Activated CD8-positive, alpha-beta memory T cell treated with anti-CD3 and anti-CD28 coated beads for 4 hours (primary cell): ENCODE results near the gene BDH1.
"Not testable (repeated sequence)": the region's sequence is repeated elsewhere in the genome, so short reads cannot be mapped to it uniquely, and the experiment has no call there.

Experiments
- DNase-seq, 2 donors: peaks; one replicate each; pipeline ENCODE4 v3.0.0-alpha.2; 2020; ENCODE audit warnings: low read depth in 2 of 2

The BDH1 gene

GRCh38 chr3:197520311-197521276, 35.2 kb downstream of the BDH1 start:
- DNase-seq, result no peak

GRCh38 chr3:197519801-197520211, 36.0 kb downstream of the BDH1 start:
- no peak for DNase-seq

- DNase-seq, result no peak
Measured at GRCh38 chr3:197518881-197519421, 36.8 kb downstream of the BDH1 start.

GRCh38 chr3:197517922-197518683, 37.7 kb downstream of the BDH1 start:
- not testable (repeated sequence) for DNase-seq

GRCh38 chr3:197516890-197517606, 38.7 kb downstream of the BDH1 start:
- not testable (repeated sequence) for DNase-seq

- peak in 1 of 2 donors; percentile 36 for DNase-seq
Measured at GRCh38 chr3:197516517-197516889, 39.3 kb downstream of the BDH1 start.

- no peak for DNase-seq
Measured at GRCh38 chr3:197514786-197515355, 40.9 kb downstream of the BDH1 start.

GRCh38 chr3:197513953-197514785, 41.6 kb downstream of the BDH1 start:
- DNase-seq, result no peak

- no peak for DNase-seq
Measured at GRCh38 chr3:197512691-197513571, 42.8 kb downstream of the BDH1 start.

GRCh38 chr3:197511853-197512635, 43.7 kb downstream of the BDH1 start:
- no peak for DNase-seq

GRCh38 chr3:197511130-197511529, 44.6 kb downstream of the BDH1 start:
- no peak for DNase-seq

- DNase-seq, result no peak
Measured at GRCh38 chr3:197510642-197511018, 45.1 kb downstream of the BDH1 start.

GRCh38 chr3:197508924-197509775, 46.6 kb downstream of the BDH1 start:
- no peak for DNase-seq

- no peak for DNase-seq
Measured at GRCh38 chr3:197508461-197508860, 47.3 kb downstream of the BDH1 start.

GRCh38 chr3:197508051-197508451, 47.7 kb downstream of the BDH1 start:
- DNase-seq, result no peak

- no peak for DNase-seq
Measured at GRCh38 chr3:197507541-197507940, 48.2 kb downstream of the BDH1 start.

- DNase-seq, result no peak
Measured at GRCh38 chr3:197507081-197507480, 48.7 kb downstream of the BDH1 start.
